H1 (cell line): ENCODE results near the gene ARL14EPL. TPM values are rescaled to one million over a fixed set of nuclear protein-coding genes. Genes with fewer than 3 reads are reported as not detected.

ENCODE experiments used
- POU5F1 ChIP-seq: IDR thresholded peaks from 2 replicates; pipeline ENCODE4 v1.6.1; 2011; ENCODE audit warnings: low read depth, mild to moderate bottlenecking, low read length, moderate library complexity
- RXRA ChIP-seq: IDR thresholded peaks from 2 replicates; pipeline ENCODE4 v1.6.1; 2011; ENCODE audit warnings: low read depth, mild to moderate bottlenecking, low read length, moderate library complexity; ENCODE audit not compliant: insufficient read depth
- TCF12 ChIP-seq: IDR thresholded peaks from 2 replicates; pipeline ENCODE4 v1.6.1; 2011; ENCODE audit warnings: low read depth, mild to moderate bottlenecking, low read length
- polyA plus RNA-seq, 7 experiments: library from polyadenylated mRNA; depleted of rRNA in 3 of 7; stranded (reverse) in 5 of 7; unstranded in 2 of 7; fragments of >200 nt in 5 of 7; fragments of 200-250 nt in 2 of 7; gene quantifications; 1 replicate in 5 of 7; 2 replicates in 1 of 7; 4 replicates in 1 of 7; pipeline versions ENCODE4 v1.2.1 to v1.2.3, GENCODE V29; 2011 to 2013; ENCODE audit warnings: missing spikeins in 2 of 7, mixed read lengths in 2 of 7
- total RNA-seq: library from RNA; stranded (reverse); fragmentation: NEBNext Ultra II Directional; extraction: Animal tissue kit (Norgen Biotek cat#: 25700); gene quantifications from 2 replicates; pipeline ENCODE4 v1.2.1, GENCODE V29; 2021
- TF ChIP-seq, protein P1 (sequence below): IDR thresholded peaks from 2 replicates; pipeline ENCODE4 v1.6.1; 2012; ENCODE audit warnings: low read length, inconsistent platforms

ARL14EPL gene
- total and polyA plus RNA-seq, 2 of the 8 experiments (the other 6 are each of a cell fraction or from before 2014, with no cell fraction given) = not detected

GRCh38 chr5:115983519-115983918, 48.8 kb upstream of the ARL14EPL start (continued):
- TF ChIP-seq, protein P1, sequence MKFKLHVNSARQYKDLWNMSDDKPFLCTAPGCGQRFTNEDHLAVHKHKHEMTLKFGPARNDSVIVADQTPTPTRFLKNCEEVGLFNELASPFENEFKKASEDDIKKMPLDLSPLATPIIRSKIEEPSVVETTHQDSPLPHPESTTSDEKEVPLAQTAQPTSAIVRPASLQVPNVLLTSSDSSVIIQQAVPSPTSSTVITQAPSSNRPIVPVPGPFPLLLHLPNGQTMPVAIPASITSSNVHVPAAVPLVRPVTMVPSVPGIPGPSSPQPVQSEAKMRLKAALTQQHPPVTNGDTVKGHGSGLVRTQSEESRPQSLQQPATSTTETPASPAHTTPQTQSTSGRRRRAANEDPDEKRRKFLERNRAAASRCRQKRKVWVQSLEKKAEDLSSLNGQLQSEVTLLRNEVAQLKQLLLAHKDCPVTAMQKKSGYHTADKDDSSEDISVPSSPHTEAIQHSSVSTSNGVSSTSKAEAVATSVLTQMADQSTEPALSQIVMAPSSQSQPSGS = no peak
- TF ChIP-seq POU5F1 (no peak), RXRA (no peak), TCF12 (no peak)
